ENCODE data around the gene MMRN2.
"Not testable (repeated sequence)": the region's sequence is repeated elsewhere in the genome, so short reads cannot be mapped to it uniquely, and the experiment has no call there.

Gene MMRN2

DNA sequence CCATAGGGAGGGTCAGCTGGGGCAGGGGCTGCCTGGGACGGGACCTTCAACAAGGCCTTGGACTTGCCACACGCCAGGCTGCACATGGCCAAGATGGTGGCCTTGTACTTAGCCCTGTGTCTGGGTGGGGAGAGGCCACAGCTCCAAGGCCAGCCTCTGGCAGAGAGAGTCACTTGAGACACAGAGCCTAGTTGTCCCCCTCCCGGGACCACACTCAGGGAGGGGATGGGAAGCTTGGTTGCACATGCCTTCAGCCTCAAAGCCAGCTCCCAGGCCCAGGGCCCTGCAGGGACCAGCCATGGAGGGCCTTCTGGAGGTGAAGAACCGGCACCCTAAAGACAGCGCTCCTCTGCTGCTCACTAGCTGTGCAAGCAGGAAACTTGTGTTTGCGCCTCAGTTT is 16.7 kb downstream of the MMRN2 start:
- DNase-seq (ENCODE audit: low spot score), result no peak

DNA sequence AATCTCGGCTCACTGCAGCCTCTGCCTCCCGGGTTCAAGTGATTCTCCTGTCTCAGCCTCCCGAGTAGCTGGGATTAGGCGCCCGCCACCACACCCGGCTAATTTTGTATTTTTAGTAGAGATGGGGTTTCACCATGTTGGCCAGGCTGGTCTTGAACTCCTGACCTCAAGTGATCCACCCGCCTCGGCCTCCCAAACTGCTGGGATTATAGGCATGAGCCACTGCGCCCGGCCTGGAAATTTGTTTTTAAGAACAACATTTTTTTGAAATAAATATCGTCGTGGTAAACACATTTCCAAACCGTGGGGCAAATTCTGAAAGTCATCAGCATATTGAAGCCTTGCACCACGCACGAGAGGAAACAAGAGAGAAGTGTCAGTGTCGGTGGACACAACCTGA is 17.3 kb downstream of the MMRN2 start:
- DNase-seq (ENCODE audit: low spot score), result not testable (repeated sequence)

DNA sequence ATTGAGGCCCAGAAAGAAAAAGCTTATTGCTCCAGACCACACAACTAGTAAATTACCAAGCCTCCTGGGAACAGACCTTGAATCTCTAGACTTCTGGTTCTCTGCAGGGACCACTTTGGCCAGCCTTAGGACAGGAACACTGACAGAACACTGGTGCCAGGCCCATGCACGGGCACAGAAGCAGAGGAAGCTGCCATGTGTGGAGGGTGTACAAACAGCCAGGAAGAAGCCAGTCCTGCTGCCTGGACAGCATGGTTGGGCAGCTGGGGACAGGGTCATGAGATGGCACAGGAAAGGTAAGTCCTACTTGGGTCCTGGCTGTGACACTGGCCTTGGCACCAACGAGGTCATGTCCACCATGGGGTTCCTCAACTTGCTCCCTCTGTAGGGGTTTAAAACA is 19.2 kb downstream of the MMRN2 start:
- no peak for DNase-seq (ENCODE audit: low spot score)

DNA sequence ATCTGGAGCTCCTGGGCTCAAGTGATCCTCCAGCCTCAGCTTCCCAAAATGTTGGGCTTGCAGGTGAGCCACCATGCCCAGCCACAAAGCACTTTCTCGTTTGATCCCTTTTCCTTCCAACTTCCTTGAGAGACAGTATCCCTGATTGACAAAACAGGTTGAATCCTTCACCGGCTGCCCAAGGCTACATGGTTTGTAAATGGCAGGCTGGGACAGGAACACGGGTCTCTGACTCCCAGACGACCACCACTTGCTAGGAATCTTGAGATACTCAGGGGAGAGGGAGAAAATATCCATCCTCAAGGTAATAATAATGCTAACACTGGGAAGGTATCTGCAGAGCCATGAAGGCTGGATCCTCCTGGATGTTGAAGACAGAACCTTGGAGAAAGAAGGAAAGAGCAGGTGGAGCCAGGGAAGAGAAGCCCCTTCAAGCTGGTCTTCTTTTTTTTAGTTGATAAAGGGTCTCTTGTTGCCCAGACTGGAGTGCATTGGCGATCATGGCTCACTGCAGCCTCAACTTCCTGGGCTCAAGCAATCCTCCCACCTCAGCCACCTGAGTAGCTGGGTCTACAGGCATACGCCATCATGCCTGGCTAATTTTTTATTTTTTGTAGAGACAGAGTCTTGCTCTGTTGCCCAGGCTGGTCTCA is 19.8 kb downstream of the MMRN2 start:
- no peak for DNase-seq (ENCODE audit: low spot score)

DNA sequence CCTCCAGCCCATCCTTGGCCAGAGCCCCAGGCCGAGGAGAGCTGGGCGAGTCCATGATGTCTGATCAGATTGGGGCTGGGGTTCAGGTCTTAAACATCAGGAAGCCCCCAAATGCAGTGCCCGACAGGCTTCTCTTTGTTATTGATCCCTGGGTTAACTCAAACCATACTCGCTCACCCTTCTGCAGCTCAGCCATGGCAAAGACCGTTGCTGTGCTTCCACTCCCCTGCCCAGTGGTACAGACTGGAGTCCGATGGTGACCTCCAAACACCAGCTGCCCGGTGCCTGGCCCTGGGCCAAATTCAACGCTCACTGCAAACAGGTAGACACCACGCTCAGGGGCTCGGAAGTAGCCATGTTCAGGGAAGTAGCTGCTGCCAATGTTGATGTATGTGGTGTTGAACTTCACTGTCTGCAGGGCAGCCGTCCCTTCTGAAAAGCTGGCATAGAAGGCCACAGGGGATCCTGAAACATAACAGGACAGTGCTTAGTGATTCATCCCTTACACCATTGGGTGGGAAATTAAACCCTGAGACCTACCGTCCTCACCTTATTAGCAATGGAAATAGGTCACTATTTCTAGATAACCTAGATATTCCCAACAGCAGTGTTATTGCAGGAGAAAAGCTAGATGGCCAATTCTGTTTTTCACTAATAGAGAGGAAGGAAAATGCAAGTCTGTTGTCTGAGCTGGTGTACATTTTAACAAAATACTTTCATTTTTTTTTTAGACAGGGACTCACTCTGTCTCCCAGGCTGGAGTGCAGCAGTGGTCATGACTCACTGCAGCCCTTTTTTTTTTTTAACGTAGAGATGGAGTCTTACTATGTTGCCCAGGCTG is 20.5 kb downstream of the MMRN2 start:
- DNase-seq (ENCODE audit: low spot score), result peak; percentile 55

DNA sequence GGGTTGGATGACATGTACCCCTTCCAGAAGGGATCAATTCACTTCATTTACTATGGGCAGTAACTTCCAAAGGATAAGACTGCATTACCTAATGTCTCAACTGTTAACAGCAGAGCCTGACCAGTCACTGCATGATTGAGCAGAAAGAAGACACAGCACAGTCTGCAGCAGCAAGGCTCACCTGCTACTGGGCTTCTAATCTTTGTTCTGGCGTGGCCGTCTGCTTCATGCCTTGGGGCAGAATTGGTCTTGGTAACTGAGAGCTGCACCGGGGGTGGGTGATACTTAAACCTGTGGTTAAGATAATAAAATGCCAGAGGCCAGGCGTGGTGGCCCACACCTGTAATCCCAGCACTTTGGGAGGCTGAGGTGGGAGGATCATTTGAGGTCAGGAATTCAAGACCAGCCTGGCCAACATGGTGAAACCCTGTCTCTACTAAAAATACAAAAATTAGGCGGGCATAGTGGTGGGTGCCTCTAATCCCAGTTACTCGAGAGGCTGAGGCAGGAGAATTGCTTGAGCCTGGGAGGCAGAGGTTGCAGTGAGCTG is 23.2 kb downstream of the MMRN2 start:
- peak; percentile 34 for DNase-seq (ENCODE audit: low spot score)

DNA sequence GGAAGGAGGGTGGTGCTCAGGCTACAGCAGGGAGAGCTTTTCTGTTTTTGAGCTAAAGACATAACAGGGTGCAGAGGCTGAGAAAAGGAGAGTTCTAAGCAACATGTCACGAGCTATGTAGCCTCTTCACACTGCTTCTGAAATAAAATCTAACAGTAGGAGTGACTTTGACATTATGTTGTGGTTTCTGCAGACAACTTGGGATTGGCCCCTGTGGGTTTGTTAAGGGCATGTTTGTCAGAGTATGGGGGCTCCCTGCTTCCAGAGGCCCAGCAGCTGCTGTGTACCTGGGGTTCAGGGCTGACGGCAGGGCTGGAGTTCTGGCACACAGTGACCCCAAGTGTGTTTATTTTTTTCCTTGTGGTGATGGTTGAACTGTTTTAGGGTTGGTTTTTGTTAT is 24.7 kb downstream of the MMRN2 start:
- no peak for DNase-seq (ENCODE audit: low spot score)

DNA sequence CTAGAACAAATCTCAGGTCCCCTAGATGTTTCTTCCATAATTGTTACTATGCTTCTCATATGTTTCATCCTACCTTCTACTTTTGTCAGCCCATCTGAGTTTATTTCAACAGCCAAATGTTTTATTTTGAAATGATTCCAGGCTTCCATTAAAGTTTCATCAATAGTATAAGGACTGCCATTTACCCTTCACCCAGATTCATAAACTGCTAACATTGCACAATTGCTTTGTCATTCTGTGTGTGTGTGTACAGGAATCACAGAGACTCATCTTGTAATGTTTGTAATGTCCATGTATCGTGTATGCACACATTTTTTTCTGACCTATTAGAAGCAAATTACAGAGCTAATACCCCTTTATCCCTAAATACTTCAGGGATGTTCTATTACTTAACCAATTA is 25.5 kb downstream of the MMRN2 start:
- no peak for DNase-seq (ENCODE audit: low spot score)

DNA sequence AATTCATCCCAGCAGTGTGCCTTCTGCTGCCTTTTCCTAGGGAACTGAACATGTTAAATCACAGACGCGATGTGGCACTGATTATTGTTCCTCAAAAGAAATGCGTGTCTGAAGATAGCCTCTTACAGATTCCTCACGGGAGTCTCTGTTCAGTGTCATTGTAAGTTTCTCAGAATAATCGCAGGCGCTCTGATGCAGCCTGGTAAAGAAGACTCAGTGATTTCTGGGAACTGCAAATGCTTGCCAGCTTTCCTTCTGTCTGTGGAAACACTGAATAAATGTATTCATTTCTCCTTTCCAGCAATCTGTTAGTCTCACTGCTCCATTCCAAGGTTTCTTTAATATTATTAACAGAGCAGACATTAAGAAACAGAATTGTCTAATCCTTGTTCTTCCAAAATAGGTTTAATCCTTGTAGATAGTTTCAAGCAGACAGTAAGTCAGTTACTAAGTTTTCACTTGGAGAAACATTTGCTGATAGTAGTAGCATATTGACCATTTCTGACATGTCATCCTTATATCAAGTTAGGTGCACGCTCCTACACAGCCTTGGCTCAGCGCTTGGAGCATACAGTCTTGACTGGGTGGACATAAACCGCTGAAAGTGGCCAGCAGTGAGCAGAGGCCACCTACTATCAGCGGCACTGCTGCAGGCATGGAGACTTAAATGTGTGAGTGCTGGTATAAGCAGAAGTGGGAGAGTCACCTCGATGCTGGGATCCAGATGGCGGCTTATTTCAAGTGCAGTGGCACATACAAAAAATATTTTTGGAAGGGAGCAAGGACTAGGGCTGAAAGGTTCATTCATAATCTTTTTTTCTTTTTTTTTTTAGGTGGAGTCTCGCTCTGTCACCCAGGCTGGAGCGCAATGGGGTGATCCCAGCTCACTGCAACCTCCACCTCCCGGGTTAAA is 27.7 kb downstream of the MMRN2 start:
- no peak for DNase-seq (ENCODE audit: low spot score)

DNA sequence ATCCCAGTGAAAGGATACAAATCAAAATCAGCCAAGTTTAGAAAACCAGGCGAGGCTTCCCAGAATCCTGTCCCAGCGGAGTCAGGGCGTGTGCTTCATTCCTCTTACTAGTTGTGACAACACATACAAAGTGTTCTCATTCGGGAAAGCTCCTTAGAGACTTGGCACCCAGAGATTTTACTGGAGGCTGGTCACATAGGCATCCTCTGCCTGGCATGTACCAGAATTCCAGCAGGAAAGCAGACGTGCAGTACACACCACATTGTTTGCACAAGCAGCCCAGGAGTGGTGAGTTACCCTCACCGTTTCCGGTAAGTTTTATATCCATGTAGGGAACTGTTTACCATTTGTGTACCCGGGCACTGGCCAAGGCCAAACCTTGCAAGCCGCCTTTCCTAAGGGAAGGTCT is 34.9 kb downstream of the MMRN2 start:
- DNase-seq (ENCODE audit: low spot score), result no peak

DNA sequence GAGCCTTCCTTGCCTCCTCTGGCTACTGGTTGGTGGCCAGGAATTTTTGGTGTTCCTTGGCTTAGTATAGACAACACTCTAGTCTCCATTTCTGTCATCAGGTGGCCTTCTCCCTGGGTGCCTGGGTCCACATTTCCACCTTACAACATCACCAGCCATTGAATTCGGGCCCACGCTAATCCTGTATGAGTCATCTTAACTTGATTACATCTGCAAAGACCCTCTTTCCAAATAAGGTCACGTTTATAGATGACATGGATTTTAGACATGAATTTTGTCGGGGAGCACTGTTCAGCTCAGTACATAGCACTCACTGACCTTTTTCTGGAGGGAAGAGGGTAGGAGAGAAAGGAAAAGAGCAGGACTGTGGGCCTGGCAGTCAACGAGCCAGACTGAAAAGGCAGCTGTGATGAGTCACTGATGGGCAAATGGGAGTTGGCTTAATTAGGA is 39.4 kb downstream of the MMRN2 start:
- no peak for DNase-seq (ENCODE audit: low spot score)

DNA sequence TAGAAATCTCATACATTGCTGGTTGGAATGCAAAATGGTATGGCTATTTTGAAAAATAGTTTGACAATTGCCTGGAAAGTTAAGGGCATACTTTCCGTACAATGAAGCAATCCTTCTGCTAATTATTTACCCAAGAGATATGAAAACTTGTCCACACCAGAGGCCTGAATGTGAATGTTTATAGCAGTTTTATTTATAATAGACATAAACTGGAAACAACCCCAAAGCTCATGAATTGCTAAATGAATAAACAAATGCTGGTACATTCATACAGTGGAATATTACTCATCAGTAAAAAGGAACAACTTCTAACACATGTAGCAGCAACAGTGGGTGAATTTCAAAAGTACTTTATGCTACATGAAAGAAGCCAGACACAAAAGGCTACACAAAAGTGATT is 42.7 kb downstream of the MMRN2 start:
- DNase-seq (ENCODE audit: low spot score), result no peak

DNA sequence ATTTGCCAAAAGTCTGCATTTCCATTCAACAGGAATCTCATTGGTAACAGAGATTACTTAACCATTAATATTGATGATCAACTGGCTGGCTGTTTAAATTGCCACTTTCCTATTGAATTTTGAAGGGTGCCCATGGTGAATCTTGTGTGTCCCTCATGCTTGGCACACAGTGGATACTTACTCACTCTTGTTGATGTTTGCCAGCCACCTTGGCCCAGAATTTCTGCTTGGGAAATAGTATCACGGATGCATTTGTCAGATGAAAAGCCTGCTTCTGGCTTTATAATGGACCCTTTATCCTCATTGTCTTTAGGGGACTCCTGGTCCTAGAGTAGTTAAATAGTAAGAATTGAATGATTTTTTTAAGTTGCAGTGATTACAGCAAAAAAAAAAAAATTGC is 52.0 kb downstream of the MMRN2 start:
- DNase-seq (ENCODE audit: low spot score), result no peak

DNA sequence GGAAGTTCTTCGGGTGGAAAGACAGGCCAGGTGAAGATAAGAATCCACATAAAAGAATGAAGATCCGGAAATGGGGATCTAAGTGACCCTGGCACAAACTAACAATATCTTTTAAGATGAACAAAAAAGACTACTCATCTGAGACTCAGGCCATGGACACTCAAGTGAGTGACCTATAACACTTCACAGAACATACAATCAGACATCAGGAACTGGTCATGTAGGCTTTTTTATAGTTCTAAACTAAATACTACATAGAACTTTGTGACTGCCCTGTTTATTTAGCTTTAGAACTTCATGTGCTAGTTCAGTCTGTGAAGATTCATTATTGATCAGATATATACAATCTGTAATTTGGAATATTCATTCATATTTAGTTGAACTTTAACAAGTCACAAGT is 52.8 kb downstream of the MMRN2 start:
- no peak for DNase-seq (ENCODE audit: low spot score)

DNA sequence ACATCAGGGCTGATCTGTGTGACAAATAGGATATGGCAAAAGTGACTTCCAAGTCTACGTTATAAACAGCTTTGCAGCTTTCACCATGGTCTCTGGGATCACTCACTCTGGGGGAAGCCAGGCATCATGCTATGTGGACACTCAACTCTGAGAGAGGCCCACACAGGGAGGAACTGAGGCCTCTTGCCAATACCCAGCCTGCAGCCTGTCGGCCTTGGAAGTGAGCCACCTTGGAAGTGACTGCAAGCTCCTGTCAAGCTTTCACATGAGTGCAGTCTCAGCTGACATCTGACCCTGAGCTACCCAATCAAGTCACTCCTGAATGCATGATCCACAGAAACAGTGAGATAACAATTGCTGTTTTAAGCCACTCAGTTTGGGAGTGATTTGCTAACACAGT is 56.5 kb downstream of the MMRN2 start:
- DNase-seq (ENCODE audit: low spot score), result no peak

DNA sequence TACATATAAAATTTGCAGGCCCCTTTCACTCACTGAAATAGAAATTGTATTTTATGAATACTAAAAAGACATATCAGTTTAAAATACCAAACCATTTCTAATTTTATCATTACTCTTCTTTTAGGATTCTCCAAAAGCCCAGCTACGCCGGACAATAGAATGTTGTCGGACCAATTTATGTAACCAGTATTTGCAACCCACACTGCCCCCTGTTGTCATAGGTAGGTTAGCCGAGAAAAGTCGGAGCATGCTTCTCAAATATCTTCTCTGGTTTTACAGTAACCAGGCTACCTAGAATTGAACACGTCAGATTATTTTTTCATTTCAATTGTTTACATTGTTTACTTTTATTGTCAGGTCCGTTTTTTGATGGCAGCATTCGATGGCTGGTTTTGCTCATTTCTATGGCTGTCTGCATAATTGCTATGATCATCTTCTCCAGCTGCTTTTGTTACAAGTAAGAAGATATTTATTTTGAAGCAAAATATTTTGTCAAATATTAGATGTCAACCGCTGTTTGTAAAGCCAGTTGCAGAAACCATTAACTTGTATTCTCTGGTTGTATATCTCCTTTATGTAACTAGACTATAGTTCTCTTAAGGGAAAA is 57.6 kb downstream of the MMRN2 start:
- DNase-seq (ENCODE audit: low spot score), result peak; percentile 65

DNA sequence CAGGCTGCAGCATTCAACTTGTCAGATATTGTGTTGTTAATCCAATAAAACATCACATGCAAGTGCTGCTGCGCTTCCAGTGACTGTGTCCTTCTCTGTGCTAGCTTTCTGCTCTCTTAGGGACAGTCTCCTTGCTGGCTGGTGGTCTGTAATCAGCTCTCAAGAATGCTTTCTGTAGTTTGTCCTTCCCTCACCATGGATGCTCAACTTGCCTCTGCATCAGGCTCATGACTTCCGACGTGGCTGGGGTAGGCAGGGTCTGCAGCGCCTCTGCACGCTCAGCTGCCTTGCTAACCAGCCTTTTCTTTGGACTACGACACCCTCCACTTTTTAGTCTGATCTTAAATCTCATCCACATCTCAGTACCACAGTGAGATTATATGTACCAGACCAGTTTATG is 58.3 kb downstream of the MMRN2 start:
- no peak for DNase-seq (ENCODE audit: low spot score)

DNA sequence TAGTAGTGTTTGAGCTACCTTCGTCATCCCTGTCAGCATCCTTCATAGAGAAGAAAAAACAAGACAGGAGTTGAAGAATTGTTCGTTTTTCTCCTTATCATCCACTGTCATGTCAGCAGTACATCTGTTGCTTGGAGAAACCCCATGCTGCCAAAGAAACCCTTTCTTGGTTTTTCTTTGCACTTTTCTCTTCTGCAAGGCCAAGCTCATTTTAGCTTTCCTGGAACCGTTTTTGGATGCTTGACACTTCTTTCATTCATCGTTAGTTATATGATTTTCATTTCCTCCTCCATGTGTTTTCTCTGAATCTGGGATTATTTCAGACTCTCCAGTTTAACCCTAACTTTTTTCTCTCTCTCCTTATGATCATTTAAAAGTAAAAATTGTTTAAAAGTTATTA is 58.9 kb downstream of the MMRN2 start:
- DNase-seq (ENCODE audit: low spot score), result no peak

DNA sequence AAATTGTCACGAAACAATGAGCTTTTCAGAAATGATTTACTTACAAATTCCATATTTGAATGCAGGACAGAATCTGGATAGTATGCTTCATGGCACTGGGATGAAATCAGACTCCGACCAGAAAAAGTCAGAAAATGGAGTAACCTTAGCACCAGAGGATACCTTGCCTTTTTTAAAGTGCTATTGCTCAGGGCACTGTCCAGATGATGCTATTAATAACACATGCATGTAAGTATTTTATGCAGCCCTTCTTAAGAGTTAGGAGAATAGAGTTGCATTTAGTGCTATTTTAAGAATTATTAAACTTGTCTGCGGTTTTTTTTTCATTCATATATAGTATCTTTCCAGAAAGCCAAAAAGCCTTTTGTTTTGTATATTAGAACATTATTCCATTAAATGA is 67.4 kb downstream of the MMRN2 start:
- no peak for DNase-seq (ENCODE audit: low spot score)

DNA sequence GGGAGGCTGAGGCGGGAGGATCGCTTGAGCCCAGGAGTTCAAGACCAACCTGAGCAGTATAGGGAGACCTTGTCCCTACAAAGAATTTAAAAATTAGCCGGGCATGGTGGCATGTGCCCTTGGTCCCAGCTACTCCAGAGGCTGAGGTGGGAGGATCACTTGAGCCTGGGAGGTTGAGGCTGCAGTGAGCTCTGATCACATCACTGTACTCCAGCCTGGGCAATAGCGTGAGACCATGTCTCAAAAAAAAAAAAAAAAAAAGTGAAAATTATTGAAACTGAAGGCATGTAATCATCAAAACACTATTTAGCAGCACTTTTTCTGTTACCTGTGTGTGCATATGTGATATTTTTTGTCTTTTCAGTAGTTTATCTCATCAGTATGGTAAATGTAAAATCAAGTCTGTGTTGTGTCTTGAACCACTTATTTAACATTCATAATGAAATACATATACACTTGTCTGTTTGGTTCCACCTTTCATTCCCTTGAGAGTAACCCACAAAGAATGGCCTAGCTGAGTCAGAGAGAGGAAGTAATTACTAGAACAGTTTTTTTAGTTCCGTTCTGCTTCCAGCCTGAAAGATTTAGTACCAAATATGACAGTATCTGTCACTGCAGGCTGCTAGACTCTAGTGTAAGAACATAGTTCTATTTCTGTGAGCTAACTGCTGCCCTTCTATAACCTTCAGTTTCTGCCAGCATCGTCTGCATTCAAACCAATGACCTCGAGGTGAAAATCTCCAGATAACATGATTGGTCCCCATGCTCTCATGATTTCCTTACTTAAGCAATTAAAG is 68.6 kb downstream of the MMRN2 start:
- peak; percentile 63 for DNase-seq (ENCODE audit: low spot score)

All from kidney tubule cell (primary cell).